Measurements from ENCODE around the gene PDLIM5. TPM values are rescaled to one million over a fixed set of nuclear protein-coding genes. Genes with fewer than 3 reads are reported as not detected.

PDLIM5 gene
- total and polyA plus RNA-seq, 4 donors = 20.4 to 93.4 (median 59.8) TPM

GRCh38 chr4:94533405-94534223, 81.9 kb downstream of the PDLIM5 start:
- H3K9ac ChIP-seq (ENCODE audit: insufficient read depth in 1 of 2, low read length in 2 of 2) = no peak overlapping the region

GRCh38 chr4:94534401-94535312, 82.9 kb downstream of the PDLIM5 start:
- WGBS, 2 donors = 44 to 45% methylated on average over 5 of the region's 5 CpGs

More at GRCh38 chr4:94533405-94534223, 81.9 kb downstream of the PDLIM5 start:
- DNase-seq = no peak
- TF ChIP-seq CTCF (IDR thresholded peaks at IDR 0.05; ENCODE audit: control extremely low read depth, extremely low read depth) = no peak
- no peak for ATAC-seq (ENCODE audit: insufficient read depth, low FRiP score)
- H3K27ac ChIP-seq (ENCODE audit: low read depth in 1 of 2, low read length in 1 of 2) = peak overlapping the region in 1 of 2 donors; percentile 33
- no peaks in the 10 kb centered on the region for H3K27me3 ChIP-seq (ENCODE audit: control insufficient read depth in 3 of 3, insufficient read depth in 3 of 3, low read length in 2 of 3)
- peaks cover 0 to 38% (median 6%) of the 10 kb centered on the region in 5 donors for H3K4me1 ChIP-seq (ENCODE audit: control insufficient read depth in 5 of 5, insufficient read depth in 5 of 5, low read length in 5 of 5)
- no peak overlapping the region for H3K4me3 ChIP-seq
- WGBS, 2 donors = 47 to 55% methylated on average over 4 of the region's 4 CpGs
- no peaks in the 10 kb centered on the region for H3K36me3 ChIP-seq (ENCODE audit: control insufficient read depth in 4 of 4, insufficient read depth in 4 of 4, low read length in 4 of 4)
- H3K9me3 ChIP-seq (ENCODE audit: control insufficient read depth in 4 of 4, insufficient read depth in 3 of 4, low read length in 3 of 4) = no peaks in the 10 kb centered on the region

GRCh38 chr4:94536049-94536448, 84.3 kb downstream of the PDLIM5 start:
- H3K9me3 ChIP-seq (ENCODE audit: control insufficient read depth in 4 of 4, insufficient read depth in 3 of 4, low read length in 3 of 4) = no peaks in the 10 kb centered on the region
- 89 to 95% methylated on average over 3 of the region's 3 CpGs for WGBS, 2 donors
- no peak overlapping the region for H3K4me3 ChIP-seq
- DNase-seq (no peak), ATAC-seq (ENCODE audit: insufficient read depth, low FRiP score) (no peak)
- no peaks in the 10 kb centered on the region for H3K36me3 ChIP-seq (ENCODE audit: control insufficient read depth in 4 of 4, insufficient read depth in 4 of 4, low read length in 4 of 4)
- H3K9ac ChIP-seq (ENCODE audit: insufficient read depth in 1 of 2, low read length in 2 of 2) = no peak overlapping the region
- no peak for TF ChIP-seq CTCF (IDR thresholded peaks at IDR 0.05; ENCODE audit: control extremely low read depth, extremely low read depth)
- H3K4me1 ChIP-seq (ENCODE audit: control insufficient read depth in 5 of 5, insufficient read depth in 5 of 5, low read length in 5 of 5) = peaks cover 0 to 31% (median 3%) of the 10 kb centered on the region in 5 donors
- peak overlapping the region in 1 of 2 donors; percentile 12 for H3K27ac ChIP-seq (ENCODE audit: low read depth in 1 of 2, low read length in 1 of 2)
- no peaks in the 10 kb centered on the region for H3K27me3 ChIP-seq (ENCODE audit: control insufficient read depth in 3 of 3, insufficient read depth in 3 of 3, low read length in 2 of 3)

More at GRCh38 chr4:94534401-94535312, 82.9 kb downstream of the PDLIM5 start:
- H3K4me3 ChIP-seq = no peak overlapping the region
- no peak for TF ChIP-seq CTCF (IDR thresholded peaks at IDR 0.05; ENCODE audit: control extremely low read depth, extremely low read depth)
- no peaks in the 10 kb centered on the region for H3K27me3 ChIP-seq (ENCODE audit: control insufficient read depth in 3 of 3, insufficient read depth in 3 of 3, low read length in 2 of 3)
- no peaks in the 10 kb centered on the region for H3K9me3 ChIP-seq (ENCODE audit: control insufficient read depth in 4 of 4, insufficient read depth in 3 of 4, low read length in 3 of 4)
- H3K4me1 ChIP-seq (ENCODE audit: control insufficient read depth in 5 of 5, insufficient read depth in 5 of 5, low read length in 5 of 5) = peaks cover 0 to 33% (median 3%) of the 10 kb centered on the region in 5 donors
- ATAC-seq (ENCODE audit: insufficient read depth, low FRiP score) = peak; percentile 45
- H3K9ac ChIP-seq (ENCODE audit: insufficient read depth in 1 of 2, low read length in 2 of 2) = no peak overlapping the region
- peak in 1 of 3 donors; percentile 43 for DNase-seq
- H3K36me3 ChIP-seq (ENCODE audit: control insufficient read depth in 4 of 4, insufficient read depth in 4 of 4, low read length in 4 of 4) = no peaks in the 10 kb centered on the region
- H3K27ac ChIP-seq (ENCODE audit: low read depth in 1 of 2, low read length in 1 of 2) = peak overlapping the region in 1 of 2 donors; percentile 81

Measured in lung (tissue), 12 donors.